Stimulated activated CD8-positive, alpha-beta memory T cell treated with anti-CD3 and anti-CD28 coated beads, Interleukin-15, amount 100 ng/mL, for 4 hours (primary cell): ENCODE measurements around the gene RPTOR.

Source experiments
- DNase-seq, 2 donors: peaks; one replicate each; pipeline ENCODE4 v3.0.0-alpha.2; 2020; ENCODE audit warnings: low read depth in 2 of 2

Gene RPTOR

DNA sequence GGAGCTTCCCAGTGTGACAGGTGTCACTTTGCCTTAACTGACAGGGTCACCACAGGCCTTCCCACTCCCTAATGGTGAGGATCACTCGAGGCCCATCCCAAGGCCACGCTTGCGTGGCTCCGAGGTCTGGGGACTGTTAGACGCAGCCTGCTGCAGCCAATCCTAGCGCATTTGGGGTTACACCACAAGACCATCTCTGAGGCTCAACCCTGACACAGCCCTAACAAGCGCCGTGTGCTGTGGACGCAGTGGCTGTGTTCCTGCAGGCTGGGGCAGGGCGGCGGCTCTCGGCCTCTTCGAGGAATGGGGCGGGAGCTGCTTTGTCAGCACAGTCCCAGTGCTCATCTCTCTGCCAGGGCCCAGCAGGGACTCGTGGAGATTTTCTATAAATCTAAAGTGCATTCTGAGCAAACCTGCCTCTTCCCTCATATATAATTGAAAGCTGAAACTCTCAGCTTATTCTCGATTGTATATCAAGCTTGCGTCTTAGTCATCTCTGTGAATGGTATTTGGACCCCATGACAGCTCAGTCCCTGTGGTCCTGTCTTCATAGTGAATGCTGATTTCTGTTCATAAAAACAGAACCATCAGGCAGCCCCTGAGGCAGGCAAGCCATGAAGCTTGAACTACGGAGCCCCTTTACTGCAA lies 381.2 kb downstream of the RPTOR start:
- DNase-seq = no peak

- no peak for DNase-seq
Measured at GRCh38 chr17:80926591-80927250, 382.1 kb downstream of the RPTOR start.

DNA sequence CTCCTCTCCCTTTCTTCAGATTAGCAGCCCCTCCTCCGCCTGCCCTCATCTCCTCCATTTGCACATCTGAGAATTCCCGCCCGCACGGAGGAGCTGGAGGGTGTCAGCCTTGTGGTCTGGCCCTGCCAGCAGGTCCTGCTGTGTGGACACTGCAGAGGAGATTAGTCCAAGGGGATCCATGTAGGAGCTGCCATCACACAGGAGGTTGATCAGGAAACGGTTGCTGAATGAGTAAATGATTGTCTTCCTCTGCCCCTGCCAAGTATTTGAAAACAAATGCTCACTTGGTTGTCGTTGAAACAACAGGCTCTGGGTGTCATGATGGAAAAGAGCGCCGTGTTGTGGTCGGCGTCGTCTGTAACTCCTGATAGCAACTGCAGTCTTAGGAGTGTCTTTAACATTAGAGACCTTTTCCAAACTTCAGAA lies 383.2 kb downstream of the RPTOR start:
- no peak for DNase-seq

- DNase-seq = no peak
Measured at GRCh38 chr17:80929449-80929848, 384.8 kb downstream of the RPTOR start.

- no peak for DNase-seq
Measured at GRCh38 chr17:80930335-80931279, 386.0 kb downstream of the RPTOR start.

- DNase-seq = no peak
Measured at GRCh38 chr17:80931421-80932265, 387.0 kb downstream of the RPTOR start.

GRCh38 chr17:80935526-80935925 lies 390.9 kb downstream of the RPTOR start:
- no peak for DNase-seq

DNA sequence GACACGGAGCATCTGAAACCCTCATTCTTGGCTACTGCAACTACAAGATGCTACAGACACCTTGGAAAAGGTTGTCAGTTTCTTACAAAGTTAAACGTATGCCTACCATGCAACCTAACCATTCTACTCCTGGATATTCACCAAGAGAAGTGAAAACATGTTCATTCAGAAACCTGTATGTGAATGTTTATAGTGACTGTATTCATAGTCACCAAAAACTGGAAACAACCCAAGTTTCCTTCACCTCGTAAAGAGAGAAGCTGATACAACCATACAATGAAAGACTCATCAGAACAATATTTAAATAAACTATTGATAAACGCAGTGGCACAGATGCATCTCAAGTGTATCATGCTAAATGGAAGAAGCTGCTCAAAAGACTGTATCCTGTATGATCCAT lies 391.6 kb downstream of the RPTOR start:
- DNase-seq = no peak

DNA sequence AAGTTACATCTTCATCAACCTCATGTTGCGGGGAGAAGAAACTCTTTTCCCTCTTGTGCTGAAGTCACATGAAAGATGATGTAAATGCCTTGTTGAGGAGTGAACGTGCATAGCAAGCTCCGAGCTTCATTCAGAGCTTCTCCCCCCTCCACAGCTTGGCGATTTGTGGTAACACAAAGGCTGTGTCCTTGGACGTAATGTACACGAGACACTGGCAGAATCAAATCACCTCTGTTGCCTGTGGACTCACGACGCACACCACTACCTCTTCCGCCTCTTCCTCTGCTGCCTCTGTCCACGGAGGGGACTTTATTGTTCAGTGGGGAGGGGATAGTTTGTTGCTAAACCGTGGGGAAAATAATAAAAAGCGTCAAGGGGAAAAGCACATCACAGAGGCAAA lies 392.1 kb downstream of the RPTOR start:
- DNase-seq = no peak

DNA sequence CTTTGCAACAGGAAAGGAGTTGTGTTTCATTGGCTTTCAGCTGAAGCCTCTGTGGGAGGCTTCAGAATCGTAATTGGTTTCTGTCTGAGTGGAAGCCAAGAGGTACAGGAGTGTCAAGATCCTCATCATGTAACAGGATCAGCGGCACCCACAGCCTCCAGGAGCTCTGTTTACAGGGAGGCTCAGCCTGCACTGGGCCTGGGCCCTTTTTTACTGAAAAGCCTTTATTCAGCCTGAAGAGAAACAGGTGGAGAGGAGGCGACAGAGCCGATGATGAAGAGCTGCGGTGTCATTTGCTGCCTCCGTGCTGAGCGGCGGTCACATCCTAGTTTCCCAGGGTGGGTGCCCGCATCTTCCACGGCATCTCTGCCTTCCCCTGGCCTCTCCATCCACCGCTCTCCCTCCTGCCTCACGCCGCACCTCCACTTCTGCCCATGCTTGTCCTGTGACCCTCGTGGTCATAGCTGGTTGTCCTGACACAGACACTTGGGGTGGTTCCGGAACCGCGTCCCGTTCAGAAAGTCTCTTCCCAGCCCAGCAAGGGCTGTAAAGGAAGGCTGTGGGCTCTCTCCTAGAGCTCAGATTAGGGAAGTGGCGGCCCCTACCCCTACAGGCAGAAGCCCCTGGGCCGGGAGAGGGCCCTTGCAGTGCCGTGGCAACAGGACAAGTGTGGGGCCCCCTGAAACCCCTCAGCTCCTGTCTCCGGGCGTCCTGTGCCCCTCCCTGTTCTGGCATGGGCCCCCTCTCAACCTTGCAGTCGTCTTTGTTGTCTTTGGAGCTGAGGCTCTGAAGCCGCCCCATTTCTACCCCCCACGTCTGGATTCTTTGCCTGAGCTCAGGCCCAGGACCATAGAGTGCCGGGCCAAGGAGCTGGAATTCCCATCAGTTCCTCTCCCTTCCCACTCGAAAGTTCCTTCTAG lies 393.1 kb downstream of the RPTOR start:
- DNase-seq = no peak

- DNase-seq = no peak
Measured at GRCh38 chr17:80938556-80938955, 393.9 kb downstream of the RPTOR start.

DNA sequence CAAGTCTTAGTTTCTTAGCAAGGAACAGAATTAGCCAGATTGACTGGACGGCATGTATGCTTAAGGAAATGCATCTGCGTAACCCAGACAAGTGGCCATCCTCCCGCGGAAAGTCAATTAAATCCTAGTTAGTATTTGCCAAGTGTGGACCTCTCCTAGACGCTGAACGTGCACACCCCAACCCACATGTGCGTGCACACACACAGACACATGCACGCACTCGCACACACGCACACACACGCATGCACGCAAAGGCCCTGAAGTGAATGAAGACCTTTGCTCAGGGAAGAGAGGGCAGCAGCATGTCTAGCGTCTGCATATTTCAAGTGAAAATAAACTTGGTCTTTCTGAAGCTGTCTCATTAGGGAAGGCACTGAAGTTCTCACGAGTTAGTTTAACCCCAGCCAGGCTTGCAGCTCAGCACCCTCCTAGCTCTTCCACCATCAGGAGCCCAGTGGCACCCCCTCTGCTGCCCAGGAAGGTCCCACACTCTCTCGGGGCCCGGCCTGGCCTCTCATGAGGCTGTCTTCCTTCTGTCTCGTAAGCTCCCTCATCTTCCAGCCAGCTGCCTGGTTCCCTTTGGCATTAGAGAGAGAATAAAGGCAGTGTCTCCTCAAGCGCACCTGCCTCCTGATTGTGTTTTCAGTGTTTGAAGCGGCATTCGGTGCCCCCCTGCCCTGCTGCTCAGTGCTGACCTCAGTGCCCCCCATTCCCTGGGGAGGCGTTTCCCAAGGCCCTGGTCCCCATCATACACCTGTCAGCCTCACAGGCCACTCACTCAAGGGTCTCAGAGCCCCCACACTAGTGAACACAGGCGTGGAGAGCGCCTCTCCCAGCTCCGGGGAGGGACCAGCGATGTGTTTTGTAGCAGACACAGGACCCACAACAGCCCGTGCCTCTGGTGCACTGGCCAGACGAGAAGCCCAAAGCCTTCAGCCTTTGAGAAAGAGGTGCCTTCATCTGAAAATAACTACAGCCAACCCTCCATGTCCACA lies 394.8 kb downstream of the RPTOR start:
- DNase-seq = no peak

GRCh38 chr17:80940171-80941123 lies 395.8 kb downstream of the RPTOR start:
- DNase-seq = no peak

- DNase-seq = no peak
Measured at GRCh38 chr17:80941171-80941570, 396.5 kb downstream of the RPTOR start.

GRCh38 chr17:80941743-80942422 lies 397.2 kb downstream of the RPTOR start:
- DNase-seq = no peak

DNA sequence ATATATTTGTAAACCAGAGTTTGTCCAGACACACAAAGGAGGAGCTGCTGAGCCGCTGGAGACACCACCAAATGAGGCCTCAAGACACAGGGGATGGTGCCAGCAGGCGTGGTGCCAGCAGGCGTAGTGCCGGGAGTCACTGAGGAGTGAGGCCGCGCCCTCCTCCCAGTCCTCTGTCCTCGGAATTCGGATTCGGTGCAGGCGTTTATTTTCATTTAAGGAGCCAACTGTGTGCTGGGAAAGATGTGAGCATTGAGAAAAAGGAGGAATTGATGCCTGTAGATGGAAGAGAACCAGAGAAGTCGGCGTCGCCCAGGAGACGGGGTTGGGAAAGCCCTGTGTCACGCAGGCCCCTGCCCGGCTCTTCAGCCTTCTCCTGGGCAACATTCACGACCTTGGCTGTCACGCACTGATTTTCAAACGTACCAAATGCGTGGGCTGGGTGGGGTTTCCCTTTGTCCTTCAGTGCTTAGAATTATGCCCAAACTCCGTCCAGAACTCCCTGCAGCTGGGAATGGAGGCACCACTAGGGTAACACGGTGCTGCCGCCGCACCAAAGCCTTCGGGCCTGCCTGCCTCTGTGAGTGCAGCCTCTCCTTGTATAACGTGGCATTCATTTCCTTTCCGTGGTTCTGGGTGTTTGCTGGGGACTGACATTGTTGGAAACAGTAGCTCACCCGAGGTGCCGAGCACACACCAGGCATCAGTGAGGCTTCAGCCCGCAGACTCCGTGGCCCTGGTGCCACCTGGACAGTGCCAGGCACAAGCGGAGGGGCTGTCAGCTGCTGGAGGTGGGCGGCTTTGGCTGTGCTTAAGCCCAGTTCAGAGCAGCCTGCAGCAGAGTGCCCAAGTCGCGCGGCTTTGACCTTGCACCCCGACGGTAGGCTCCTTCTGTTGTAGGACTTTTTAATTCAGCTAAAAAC lies 398.0 kb downstream of the RPTOR start:
- DNase-seq = no peak
